OCI-M1 (cell line): ENCODE results near the gene SFTPD.
"Not testable (repeated sequence)": the region's sequence is repeated elsewhere in the genome, so short reads cannot be mapped to it uniquely, and the experiment has no call there.

Source experiments
- DNase-seq: peaks from one replicate; lab custom pipeline; 2025; lab: John Stamatoyannopoulos, UW

Gene SFTPD

DNA sequence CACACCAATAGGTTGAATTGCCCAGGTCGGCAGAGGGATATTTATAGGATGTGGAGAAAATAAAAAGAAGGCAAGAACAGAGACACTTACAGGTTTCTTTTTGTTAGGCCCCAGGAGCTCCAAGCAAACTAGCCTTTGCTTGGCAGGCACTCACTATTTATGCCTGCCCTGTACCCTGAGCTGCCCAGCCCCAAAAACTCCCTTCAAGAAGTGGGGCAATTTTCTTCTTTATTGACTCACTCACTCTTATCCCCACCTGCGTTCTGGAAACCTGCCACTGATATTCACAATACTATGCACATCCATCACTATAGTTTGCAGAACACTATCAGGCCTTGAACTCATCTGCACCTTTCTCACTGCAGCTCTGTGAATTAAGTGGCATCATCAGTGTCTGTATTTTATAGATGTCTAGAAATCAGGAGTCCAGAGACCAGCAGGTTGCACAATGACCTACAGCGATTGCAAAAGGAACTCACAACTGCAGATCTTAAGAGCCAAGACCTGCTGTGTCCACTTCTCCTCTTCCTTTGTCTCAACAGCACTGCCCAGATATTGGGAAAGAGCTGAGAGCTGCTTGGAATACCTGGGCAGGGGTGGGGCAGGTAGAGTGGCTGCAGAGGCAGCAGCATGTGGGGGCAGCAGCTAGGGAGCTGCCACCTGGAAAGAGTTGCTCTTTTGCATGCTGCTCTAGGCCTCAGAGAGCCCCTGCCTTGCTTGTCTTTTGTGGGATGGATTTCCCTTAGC lies at the start of gene SFTPD:
Gene SFTPD, minus strand, starts transcription at position 130 of the 747 bp plus-strand sequence. CDS start 2,446 bp downstream, outside the sequence.
- no peak for DNase-seq

DNA sequence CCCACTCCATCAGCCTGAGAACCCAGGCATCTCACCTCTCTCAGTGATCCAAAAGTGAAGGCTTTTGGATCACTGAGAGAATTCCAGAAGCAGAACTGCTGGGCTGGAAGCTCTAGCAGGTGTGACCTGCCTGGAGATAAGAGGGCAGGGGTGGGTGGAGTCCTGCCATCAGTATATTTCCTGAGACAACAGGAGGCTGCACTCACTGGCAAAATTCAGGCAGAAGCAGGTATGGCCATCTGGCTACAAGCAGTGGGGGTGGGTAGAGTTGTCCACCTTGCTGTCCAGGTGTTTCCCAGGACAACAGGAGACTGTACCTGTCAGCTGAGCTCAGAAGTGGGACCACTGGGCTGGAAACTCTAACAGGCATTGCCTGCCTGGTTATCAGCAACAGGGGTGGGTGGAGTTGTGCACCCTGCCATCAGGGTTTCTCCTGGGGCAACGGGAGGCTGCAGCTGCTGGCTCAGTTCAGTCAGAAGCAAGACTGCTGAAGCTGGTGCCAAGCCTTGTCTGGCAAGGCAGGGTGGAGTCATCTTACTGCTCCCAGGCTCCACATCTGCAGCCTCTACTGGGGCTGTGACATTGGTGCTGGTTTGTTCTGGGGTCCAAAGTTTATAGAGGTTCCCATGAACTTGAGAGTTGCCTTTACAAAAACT lies 47.2 kb upstream of the SFTPD start:
- DNase-seq: no peak

DNA sequence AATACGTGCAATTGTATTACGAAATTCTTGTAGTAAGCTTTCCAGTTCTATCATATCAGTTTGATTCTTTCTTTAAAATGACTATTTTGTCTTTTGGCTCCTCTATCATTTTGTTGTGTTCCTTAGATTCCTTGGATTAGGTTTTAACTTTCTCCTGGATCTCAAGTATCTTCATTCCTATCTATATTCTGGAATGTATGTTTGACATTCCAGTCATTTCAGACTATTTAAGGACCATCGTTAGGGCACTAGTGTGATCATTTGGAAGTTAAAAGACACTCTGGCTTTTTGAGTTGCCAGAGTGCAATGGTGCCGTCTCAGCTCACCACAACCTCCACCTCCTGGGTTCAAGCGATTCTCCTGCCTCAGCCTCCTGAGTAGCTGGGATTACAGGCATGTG lies 45.7 kb upstream of the SFTPD start:
- DNase-seq: no peak

DNA sequence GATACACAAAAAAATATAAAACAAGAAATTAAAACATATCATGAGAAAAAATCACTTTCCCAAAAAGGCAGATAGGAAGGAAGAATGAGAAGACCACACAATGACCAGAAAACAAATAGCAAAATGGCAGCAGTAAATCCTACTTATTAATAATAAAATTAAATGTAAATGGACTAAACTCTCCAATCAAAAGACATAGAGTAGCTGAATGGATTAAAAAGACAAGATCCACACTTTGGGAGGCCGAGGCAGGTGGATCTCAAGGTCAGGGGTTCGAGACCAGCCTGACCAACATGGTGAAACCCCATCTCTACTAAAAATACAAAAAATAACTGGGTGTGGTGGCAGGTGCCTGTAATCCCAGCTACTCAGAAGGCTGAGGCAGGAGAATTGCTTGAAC lies 39.3 kb upstream of the SFTPD start:
- DNase-seq: not testable (repeated sequence)

DNA sequence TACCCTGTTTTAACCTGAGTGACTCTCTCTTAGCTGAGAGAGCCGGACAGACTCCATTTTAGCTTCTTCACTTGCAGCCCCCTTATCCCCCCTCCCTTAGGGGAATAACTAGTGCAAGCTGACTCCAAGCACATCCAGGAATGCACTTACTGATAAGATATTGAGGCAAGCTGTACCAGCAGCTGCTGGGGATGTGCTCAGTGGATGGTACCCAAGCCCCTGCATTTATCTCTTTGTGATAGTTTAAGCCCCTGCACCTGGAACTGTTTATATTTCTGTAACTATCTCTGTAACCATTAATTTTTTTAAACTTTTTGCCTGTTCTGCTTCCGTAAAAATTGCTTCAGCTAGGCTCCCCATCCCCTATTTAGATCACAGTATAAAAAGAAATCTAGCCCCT lies 37.8 kb upstream of the SFTPD start:
- not testable (repeated sequence) for DNase-seq

DNA sequence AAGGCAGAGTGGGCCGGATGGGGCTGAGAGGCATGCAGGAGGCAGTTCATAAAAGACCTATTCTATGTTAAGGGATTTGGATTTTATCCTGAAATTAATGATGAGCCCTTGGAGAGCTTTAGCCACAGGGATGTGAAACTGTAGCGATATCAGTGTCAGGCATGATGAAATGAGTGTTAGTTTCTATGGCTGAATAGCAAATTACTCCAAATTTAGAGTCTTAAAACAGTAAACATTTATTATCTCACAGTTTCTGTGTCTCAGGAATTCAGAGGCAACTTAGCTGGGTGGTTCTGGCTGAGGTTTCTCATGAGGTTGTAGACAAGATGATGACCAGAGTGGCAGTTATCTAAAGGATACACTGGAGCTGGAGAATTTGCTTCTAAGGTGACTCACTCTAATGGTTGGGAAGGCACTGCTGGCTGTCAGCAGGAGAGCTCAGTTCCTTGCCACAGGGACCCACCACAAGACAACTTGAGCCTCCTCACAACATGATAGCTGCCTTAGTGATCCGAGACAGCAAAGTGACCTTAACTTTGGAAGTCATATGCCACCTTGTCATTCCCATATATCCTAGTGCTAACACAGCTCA lies 36.7 kb upstream of the SFTPD start:
- peak; percentile 26 for DNase-seq

DNA sequence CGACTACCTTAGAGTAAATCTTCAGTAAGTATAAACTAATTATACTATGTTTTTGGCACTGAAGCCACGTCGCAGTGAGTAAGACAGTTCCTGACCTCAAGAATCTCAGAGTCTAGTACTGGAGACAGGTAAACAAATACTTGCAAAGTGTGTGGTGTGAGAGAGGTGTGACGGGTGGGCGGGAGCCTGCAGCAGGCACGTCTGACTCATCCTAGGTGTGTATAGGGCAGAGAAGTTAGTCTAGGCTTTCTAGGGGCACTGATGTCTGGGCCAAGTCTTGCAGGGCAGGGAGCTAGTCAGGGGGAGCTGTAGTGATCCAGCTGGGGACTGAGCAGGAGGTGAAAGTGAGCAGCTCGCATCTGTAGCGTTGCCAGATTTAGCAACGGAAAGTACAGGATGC lies 35.9 kb upstream of the SFTPD start:
- DNase-seq: no peak

DNA sequence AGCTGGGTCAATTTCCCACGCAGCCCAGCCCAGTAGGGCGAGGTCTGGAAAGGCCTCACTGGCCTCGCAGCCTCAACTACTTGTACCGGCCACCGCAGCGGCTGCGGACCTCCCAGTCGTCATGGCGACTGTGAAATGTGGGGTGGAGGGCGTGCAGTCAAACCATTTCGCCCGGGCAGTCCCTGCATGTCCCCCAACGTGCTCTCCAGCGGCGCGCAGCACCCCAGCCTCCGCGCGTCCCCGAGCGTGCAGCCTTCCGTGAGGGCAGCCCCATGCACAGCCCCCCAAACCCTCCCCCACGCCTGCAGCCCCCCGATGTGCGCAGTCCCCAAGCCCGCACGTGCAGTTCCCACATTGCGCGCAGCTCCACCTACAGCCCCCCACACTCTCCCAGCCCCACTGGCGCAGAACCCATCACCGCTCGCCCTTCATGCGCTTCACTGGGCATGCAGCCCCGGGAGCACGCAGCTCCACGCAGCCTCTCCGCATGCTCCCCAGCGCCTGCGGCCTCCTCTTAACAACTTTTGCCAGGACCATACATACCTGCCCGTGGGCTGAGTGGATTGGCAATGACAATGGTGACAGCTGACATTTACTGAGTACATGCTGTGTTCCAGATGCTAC lies 34.5 kb upstream of the SFTPD start:
- no peak for DNase-seq

DNA sequence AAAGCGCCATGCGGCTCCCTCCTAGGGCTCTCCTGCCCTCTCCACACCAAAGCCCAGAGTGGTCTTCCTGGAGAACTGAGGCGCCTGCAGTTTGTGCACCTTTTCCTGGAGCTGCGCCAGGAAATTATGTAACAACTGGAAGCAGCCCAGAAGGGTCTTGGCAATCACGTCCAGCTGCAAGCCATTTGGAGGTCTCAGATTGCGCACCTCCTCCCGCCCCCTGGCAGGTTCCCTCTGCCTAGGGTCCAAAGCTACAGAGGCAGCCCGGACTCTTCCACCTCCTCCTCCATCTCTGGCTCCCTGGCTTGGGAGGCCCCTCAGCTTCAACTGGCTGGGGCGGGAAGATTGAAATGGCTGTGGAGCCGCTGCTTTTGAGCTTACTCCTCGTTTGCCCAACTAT lies 34.0 kb upstream of the SFTPD start:
- DNase-seq: no peak

DNA sequence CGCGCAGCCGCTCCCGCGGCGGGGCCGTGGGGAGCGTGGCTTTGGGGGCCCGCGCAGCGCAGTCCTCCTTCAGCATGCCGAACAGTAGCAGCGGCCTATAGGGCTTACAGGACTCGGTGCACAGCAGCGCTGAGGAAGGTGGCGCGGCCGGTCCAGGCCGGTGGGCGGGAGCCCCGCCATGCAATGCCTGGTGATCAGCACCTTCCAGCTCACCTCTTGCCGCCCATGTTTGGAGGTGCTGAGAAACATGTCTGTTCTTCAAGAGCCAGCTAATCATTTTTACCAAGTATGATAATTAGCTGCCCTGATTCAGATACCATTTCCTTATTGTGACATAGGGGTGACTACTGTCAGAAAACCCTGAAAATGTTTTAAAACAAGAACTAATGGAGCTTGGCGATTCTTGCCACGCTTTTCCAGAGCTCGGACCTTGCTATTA lies 33.5 kb upstream of the SFTPD start:
- DNase-seq: no peak

DNA sequence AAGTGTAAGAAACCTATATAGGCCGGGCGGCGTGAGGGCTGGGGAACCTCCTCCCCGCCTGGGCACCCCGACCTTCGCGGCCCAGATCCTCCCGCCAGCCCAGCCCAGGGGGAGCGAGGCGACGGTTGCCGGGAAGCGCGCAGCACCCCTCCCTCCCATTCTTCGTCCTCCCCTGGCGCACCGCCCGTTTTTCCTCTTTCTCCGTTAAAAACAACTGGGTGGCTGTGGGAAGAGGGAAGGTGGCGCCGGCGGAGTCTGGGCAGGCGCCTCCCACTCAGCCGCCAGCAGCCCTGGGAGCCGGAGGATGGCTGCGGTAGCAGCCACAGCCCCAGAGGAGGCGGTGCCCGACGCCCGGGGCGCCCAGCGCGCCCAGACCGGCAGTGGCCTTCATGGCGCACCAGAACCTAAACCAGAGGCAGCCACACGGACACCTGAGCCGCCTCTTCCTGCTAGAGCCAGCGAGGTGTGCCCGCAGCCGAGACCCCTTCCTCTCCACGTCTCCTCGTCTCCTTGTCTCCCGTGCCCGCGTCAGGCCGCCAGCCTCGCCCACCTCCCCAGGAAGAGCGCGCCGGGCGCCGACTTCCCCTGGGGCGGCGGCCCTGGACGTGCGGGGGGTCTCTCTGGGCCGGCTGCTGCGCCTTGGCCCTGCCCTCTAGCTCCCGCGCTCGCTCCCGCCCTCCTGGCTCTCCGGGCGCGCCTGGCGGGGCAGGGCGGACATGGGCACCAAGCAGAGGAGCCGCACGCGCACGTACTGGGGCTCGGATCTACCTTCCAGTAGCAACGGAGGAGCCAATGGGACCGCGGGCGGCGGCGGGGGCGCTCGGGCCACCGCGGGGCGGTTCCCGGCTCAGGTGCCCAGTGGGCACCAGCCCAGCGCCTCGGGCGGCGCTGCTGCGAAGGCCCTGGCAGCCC lies 32.8 kb upstream of the SFTPD start:
- DNase-seq: peak; percentile 63

DNA sequence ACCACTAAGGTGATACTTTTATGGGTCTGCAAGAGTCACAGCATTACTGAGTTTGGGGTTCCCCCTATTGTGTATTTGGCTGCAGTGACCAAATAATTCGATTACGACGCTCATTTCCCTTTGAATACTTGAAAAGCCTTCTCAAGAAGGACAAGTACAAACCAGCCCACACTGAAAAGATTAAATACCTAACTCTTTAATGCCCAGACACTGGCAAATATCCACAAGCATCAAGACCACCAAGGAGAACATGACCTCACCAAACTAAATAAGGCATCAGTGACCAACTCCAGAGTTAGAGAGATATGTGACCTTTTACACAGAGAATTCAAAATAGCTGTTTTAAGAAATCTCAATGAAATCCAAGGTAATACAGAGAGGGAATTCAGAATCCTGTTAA lies 31.8 kb upstream of the SFTPD start:
- DNase-seq: no peak

DNA sequence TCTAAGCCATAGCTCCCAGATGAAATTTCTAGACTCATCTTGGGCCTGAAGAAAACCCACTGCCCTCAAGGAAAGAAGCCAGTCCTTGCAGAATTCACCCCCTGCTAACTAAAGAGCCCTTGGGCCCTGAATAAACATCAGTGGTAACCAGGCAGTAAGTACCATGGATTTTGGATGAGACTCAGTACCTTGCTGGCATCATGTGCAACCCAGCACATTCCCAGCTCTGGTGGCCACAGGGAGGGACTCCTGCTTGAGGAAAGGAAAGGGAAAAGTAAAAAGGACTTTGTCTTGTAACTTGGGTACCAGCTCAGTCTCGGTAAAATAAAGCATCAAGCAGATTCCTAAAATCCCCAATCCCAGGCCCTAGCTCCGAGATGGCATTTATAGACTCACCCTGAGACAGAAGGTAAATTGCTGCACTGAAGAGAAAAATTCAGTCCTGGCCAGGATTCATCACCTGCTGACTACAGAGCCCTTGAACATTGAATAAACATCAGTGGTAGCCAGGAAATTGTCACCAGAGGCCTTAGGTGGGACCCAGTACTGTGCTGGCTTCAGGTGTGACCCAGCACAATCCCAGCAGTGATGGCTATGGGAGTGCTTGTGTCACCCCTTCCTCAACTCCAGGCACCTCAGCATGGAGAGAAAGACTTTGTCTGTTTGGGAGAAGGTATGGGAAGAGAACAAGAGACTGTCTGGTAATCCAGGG lies 31.2 kb upstream of the SFTPD start:
- no peak for DNase-seq

DNA sequence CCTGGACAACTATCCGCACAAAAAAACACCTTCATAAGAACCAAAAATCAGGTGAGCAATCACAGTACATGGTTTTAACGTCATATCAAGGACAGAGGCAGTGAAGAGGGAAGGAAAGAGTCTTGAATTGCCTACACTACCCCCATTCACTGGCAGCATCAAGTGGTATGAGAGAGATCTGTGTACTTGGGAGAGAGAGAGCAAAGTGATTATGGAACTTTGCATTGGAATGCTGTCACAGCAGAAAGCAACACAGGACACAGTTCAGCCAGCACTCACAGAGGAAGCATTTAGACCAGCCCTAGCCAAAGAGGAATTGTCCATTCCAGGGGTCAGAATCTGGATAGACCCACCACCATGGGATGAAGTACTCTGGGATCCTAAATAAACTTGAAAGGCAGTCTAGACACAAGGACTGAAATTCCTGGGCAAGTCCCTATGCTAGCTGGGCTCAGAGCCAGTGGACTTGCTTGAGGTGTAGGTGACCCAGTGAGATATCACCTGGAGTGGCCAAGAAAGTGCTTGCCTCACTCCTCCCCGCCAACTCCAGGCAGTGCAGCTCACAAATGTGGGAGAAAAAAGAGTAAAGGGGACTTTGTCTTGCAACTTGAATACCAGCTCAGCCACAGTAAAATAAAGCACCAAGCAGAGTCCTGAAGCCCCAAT lies 30.5 kb upstream of the SFTPD start:
- no peak for DNase-seq

DNA sequence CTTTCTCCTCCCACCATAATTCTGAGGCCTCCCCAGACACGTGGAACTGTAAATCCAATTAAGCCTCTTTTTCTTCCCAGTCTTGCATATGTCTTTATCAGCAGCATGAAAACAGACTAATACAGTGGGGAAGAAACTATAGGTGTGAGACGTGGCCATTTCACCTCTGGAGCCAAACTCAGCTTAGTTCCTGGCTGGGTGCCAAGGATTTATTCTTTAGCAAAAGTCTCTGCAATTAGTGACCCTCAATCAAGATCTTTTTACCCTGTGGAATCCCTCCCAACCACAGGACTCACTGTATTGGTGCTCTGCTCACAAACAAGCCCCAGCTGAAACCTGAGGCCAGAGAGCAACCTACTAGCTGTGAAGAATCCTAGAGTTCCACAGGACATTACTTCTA lies 28.1 kb upstream of the SFTPD start:
- DNase-seq: no peak

DNA sequence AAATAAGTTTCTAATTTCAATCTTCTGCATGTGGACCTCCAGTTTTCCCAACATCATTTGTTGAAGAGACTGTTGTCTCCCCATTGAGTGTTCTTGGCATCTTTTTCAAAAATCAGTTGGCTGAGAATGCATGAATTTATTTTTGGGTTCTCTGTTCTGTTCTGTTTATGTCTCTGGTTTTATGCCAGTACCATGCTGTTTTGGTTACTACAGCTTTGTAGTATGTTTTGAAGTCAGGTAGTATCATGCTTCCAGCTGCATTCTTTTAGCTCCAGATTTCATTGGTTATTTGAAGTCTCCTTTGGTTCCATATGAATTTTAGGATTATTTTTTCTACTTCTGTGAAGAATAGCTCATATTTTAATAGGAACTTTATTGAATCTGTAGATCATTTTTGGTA lies 21.2 kb upstream of the SFTPD start:
- no peak for DNase-seq

DNA sequence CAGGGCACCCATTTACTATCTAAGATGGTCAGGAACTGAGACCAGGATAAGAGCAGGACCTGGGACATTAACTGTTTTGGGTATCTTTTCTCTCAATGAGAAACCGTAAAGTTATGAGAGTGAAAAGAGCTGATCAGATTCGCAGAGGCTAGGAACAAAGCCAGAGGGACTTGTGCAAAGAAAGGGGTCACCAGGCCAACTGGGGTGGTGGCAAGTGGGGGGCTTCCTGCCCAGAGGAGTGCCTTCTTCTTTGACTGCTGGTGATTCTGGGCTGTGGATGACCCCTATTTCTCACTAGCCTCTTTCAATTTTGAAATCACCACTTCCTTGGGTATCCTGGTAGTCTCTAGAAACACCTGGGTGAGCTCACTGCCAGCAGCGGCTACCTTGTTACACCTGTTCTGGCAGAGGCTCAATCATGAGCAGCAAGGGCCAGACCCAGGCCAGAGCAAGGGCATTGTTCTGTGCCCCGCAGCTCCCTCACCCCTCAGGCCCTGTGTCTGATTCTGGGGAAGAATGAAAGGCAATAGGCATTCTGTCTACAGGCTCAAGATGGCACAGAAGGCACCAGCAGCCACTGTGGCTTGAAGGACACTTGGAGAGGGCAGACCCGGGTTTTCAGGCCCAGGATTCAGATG lies 999 bp downstream of the SFTPD start:
- no peak for DNase-seq

DNA sequence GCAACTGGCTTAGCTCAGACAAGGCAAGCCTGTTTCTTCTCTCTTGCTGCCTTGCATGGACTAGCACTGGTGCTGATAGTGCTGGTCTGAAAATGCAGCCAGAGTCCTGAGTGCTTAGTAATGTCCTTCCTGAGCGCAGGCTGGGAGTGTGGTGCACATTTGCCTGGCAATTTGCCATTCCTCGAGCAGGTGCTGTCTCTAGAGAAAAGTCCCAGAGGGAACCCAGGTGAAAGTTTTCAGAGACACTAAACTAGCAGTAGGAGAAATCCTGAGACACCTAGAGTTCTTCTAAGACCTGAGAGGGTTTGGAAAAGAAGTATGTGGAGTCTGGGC lies 1.9 kb downstream of the SFTPD start:
- no peak for DNase-seq

DNA sequence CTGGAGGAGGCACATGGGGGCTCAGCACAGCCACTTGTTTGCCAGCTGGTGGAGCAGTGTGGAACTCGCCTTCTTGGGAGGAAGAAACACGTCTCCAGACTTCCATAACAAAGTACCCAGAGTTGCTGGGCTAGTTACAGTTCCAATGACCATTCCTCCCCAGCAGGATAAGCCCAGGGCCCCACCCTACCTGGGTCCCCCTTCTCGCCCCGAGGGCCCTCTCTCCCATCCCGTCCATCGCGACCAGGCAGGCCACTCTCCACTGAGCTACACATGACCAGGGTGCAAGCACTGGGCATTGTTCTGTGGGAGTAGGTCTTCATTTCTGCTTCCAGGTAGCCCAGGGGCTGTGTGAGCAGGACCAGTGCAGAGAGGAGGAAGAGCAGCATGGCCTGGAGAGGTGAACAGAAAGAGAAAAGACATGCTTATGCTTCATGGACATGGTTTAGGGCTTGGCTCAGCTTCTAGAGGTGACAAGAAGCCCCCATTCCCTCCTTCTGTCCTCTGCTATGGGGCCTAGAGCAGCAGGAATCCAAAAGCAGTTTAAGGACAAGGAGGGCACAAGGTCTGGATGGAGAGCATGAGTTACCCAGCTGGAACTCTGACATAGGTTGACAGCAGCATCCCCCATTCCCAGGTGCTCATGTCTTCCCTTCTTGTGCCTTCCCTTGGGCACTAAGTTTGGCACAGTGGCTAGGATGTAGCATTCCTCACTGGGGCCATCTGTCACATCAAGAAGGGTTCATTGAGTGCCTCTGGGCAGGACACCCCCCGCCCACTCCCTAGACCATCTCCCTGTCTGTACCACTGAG lies 2.4 kb downstream of the SFTPD start:
- no peak for DNase-seq
